SK-N-SH (cell line): ENCODE data around the gene TRIM27. TPM values are rescaled to one million over a fixed set of nuclear protein-coding genes. Genes with fewer than 3 reads are reported as not detected.

Experiments
- CTCF ChIA-PET: fragments of 300-600, 350-600 bp; formaldehyde crosslinking; extraction: SDS; loops from one replicate; lab custom pipeline; 2021; lab: Yijun Ruan, JAX
- POLR2A ChIA-PET: fragments of 350-600 bp; sonication (Branson Sonifier 250); formaldehyde crosslinking; extraction: SDS; loops from one replicate; lab custom pipeline; 2020; ENCODE audit warnings: antibody characterized with exemption, inconsistent platforms; lab: Yijun Ruan, JAX
- DNase-seq: peaks from one replicate; pipeline ENCODE4 v3.0.0; 2012
- H2AFZ ChIP-seq: fragments of 200-600 bp; sonication (generic); 2 replicates; pipeline ENCODE4 v1.8.1; 2016; ENCODE audit warnings: antibody characterized with exemption, mild to moderate bottlenecking, low read depth
- H3F3A ChIP-seq: fragments of 200-600 bp; sonication (generic); replicated peaks from 2 replicates; pipeline ENCODE3; 2016; ENCODE audit warnings: antibody characterized with exemption, mild to moderate bottlenecking; ENCODE audit not compliant: insufficient read depth
- H3K27ac ChIP-seq, 2 experiments: fragments of 200-500 bp in 1 of 2; fragments of 200-600 bp in 1 of 2; sonication (Bioruptor generic) in 1 of 2; sonication (generic), shearing (Covaris generic) in 1 of 2; 2 replicates each; pipeline versions ENCODE4 v1.5.1 to v1.6.1; 2014 to 2016; ENCODE audit warnings: low read depth in 2 of 2, inconsistent platforms in 1 of 2, low read length in 1 of 2, mild to moderate bottlenecking in 1 of 2, mixed read lengths in 1 of 2
- H3K27me3 ChIP-seq: fragments of 200-600 bp; sonication (generic), shearing (Covaris generic); 2 replicates; pipeline ENCODE4 v1.6.1; 2016; ENCODE audit warnings: mixed run types; ENCODE audit not compliant: insufficient read depth
- H3K36me3 ChIP-seq, 2 experiments: fragments of 200-500 bp in 1 of 2; fragments of 200-600 bp in 1 of 2; sonication (Bioruptor generic) in 1 of 2; sonication (generic) in 1 of 2; replicated peaks in 1 of 2; 2 replicates each; pipeline versions ENCODE3 to v1.5.1; 2014 to 2016; ENCODE audit warnings: low read length in 1 of 2, mild to moderate bottlenecking in 1 of 2; ENCODE audit not compliant: insufficient read depth in 2 of 2, control insufficient read depth in 1 of 2
- H3K4me1 ChIP-seq, 2 experiments: fragments of 200-500 bp in 1 of 2; fragments of 200-600 bp in 1 of 2; sonication (Bioruptor generic) in 1 of 2; sonication (generic), shearing (Covaris generic) in 1 of 2; 2 replicates each; pipeline versions ENCODE4 v1.5.1 to v1.6.1; 2014 to 2016; ENCODE audit warnings: low read depth in 1 of 2, low read length in 1 of 2, mixed run types in 1 of 2; ENCODE audit not compliant: insufficient read depth in 2 of 2, control insufficient read depth in 1 of 2
- H3K4me2 ChIP-seq: fragments of 200-600 bp; sonication (generic), shearing (Covaris generic); 2 replicates; pipeline ENCODE4 v1.6.1; 2017; ENCODE audit warnings: mixed run types
- H3K4me3 ChIP-seq, 2 experiments: fragments of 200-500 bp in 1 of 2; fragments of 200-600 bp in 1 of 2; sonication (Bioruptor generic) in 1 of 2; sonication (generic), shearing (Covaris generic) in 1 of 2; 2 replicates each; pipeline versions ENCODE4 v1.5.1 to v1.8.1; 2014 to 2016; ENCODE audit warnings: low read depth in 2 of 2, inconsistent platforms in 1 of 2, low read length in 1 of 2, mild to moderate bottlenecking in 1 of 2, mixed read lengths in 1 of 2, moderate library complexity in 1 of 2
- H3K79me2 ChIP-seq: fragments of 200-600 bp; sonication (generic); 2 replicates; pipeline ENCODE4 v1.8.1; 2017; ENCODE audit warnings: mild to moderate bottlenecking; ENCODE audit not compliant: insufficient read depth
- H3K9ac ChIP-seq: fragments of 200-600 bp; sonication (generic); 2 replicates; pipeline ENCODE4 v1.6.1; 2017; ENCODE audit warnings: mixed run types
- H3K9me2 ChIP-seq: fragments of 200-600 bp; sonication (generic); 2 replicates; pipeline ENCODE4 v1.6.1; 2017; ENCODE audit warnings: mixed run types
- H3K9me3 ChIP-seq: fragments of 200-600 bp; sonication (generic); 2 replicates; pipeline ENCODE4 v1.6.1; 2017; ENCODE audit warnings: mixed run types, mild to moderate bottlenecking, moderate library complexity
- H4K20me1 ChIP-seq: fragments of 200-600 bp; sonication (generic); 2 replicates; pipeline ENCODE4 v1.6.1; 2017; ENCODE audit warnings: mild to moderate bottlenecking, mixed run types; ENCODE audit not compliant: insufficient read depth
- CHD2 ChIP-seq: fragments of 150-350 bp; IDR thresholded peaks from 2 replicates; pipeline ENCODE4 v1.6.1; 2018; ENCODE audit warnings: low read length; ENCODE audit not compliant: partially characterized antibody
- ELF1 ChIP-seq: IDR thresholded peaks from 2 replicates; pipeline ENCODE4 v1.4.0; 2012
- EZH2phosphoT487 ChIP-seq: fragments of 200-600 bp; sonication (generic); IDR thresholded peaks from 2 replicates; pipeline ENCODE4 v1.6.1; 2017; ENCODE audit warnings: low read depth, mixed run types, mild to moderate bottlenecking, antibody characterized with exemption, moderate library complexity, borderline replicate concordance
- FOSL2 ChIP-seq: IDR thresholded peaks from 2 replicates; pipeline ENCODE4 v1.4.0; 2012; ENCODE audit warnings: low read depth, mild to moderate bottlenecking, moderate library complexity, borderline replicate concordance
- FOXJ3 ChIP-seq: sonication (generic); formaldehyde crosslinking; IDR thresholded peaks from 2 replicates; pipeline ENCODE4 v1.5.1; 2020; ENCODE audit warnings: mild to moderate bottlenecking, missing genetic modification reagents
- FOXM1 ChIP-seq: IDR thresholded peaks from 2 replicates; pipeline ENCODE4 v1.4.0; 2012; ENCODE audit warnings: low read depth, mild to moderate bottlenecking
- MXI1 ChIP-seq: IDR thresholded peaks from 2 replicates; pipeline ENCODE4 v1.6.1; 2012; ENCODE audit warnings: mild to moderate bottlenecking, low read depth, low read length, improper control_type of control experiment
- NFIC ChIP-seq: IDR thresholded peaks from 2 replicates; pipeline ENCODE4 v1.4.0; 2012; ENCODE audit warnings: borderline replicate concordance
- RFX5 ChIP-seq: IDR thresholded peaks from 2 replicates; pipeline ENCODE4 v1.6.1; 2012; ENCODE audit warnings: mild to moderate bottlenecking, improper control_type of control experiment, low read length
- SIN3A ChIP-seq: IDR thresholded peaks from 2 replicates; pipeline ENCODE4 v1.6.1; 2012; ENCODE audit warnings: low read depth, mild to moderate bottlenecking, low read length, moderate library complexity, borderline replicate concordance
- SMC3 ChIP-seq: IDR thresholded peaks from 2 replicates; pipeline ENCODE4 v1.6.1; 2012; ENCODE audit warnings: low read depth, low read length, improper control_type of control experiment
- TCF12 ChIP-seq: IDR thresholded peaks from 2 replicates; pipeline ENCODE4 v1.4.0; 2012
- TEAD4 ChIP-seq: IDR thresholded peaks from 2 replicates; pipeline ENCODE4 v1.4.0; 2012; ENCODE audit warnings: mild to moderate bottlenecking, borderline replicate concordance; ENCODE audit not compliant: insufficient read depth
- USF2 ChIP-seq: fragments of 150-350 bp; IDR thresholded peaks from 2 replicates; pipeline ENCODE4 v1.6.1; 2017; ENCODE audit warnings: antibody characterized with exemption, low read length, low read depth, borderline replicate concordance
- ZBTB33 ChIP-seq: IDR thresholded peaks from 2 replicates; pipeline ENCODE4 v1.4.0; 2012; ENCODE audit warnings: low read depth, borderline replicate concordance
- WGBS: methylation state at CpG from one replicate; pipeline ENCODE4 v1.1.6; 2017; ENCODE audit warnings: low lambda C conversion rate; 5-methylcytosine and 5-hydroxymethylcytosine counted together
- polyA plus RNA-seq, 3 experiments: library from polyadenylated mRNA; depleted of rRNA; stranded (reverse); fragments of >200 nt; gene quantifications; 2 replicates each; pipeline ENCODE4 v1.2.3, GENCODE V29; 2012
- TF ChIP-seq, protein P1 (sequence below): IDR thresholded peaks from 2 replicates; pipeline ENCODE4 v1.6.1; 2012; ENCODE audit warnings: mild to moderate bottlenecking, low read depth, low read length, moderate library complexity

The TRIM27 gene
- polyA plus RNA-seq, 1 of the 3 experiments (the other 2 are of a cell fraction) = 43.8 TPM

- no peaks in the 10 kb centered on the region for H3K9me2 ChIP-seq
- no peak overlapping the region for H2AFZ ChIP-seq
- 95% methylated on average over 3 of the region's 3 CpGs for WGBS
- no peak overlapping the region for H3K4me3 ChIP-seq
- H3K27me3 ChIP-seq = no peaks in the 10 kb centered on the region
- H3K27ac ChIP-seq = no peak overlapping the region
- peaks cover 12% of the 10 kb centered on the region for H3F3A ChIP-seq
- TF ChIP-seq ZBTB33 (no peak), RFX5 (no peak), NFIC (no peak), CHD2 (no peak), SIN3A (no peak), ELF1 (no peak)
- TF ChIP-seq, protein P1, sequence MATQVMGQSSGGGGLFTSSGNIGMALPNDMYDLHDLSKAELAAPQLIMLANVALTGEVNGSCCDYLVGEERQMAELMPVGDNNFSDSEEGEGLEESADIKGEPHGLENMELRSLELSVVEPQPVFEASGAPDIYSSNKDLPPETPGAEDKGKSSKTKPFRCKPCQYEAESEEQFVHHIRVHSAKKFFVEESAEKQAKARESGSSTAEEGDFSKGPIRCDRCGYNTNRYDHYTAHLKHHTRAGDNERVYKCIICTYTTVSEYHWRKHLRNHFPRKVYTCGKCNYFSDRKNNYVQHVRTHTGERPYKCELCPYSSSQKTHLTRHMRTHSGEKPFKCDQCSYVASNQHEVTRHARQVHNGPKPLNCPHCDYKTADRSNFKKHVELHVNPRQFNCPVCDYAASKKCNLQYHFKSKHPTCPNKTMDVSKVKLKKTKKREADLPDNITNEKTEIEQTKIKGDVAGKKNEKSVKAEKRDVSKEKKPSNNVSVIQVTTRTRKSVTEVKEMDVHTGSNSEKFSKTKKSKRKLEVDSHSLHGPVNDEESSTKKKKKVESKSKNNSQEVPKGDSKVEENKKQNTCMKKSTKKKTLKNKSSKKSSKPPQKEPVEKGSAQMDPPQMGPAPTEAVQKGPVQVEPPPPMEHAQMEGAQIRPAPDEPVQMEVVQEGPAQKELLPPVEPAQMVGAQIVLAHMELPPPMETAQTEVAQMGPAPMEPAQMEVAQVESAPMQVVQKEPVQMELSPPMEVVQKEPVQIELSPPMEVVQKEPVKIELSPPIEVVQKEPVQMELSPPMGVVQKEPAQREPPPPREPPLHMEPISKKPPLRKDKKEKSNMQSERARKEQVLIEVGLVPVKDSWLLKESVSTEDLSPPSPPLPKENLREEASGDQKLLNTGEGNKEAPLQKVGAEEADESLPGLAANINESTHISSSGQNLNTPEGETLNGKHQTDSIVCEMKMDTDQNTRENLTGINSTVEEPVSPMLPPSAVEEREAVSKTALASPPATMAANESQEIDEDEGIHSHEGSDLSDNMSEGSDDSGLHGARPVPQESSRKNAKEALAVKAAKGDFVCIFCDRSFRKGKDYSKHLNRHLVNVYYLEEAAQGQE = no peak
- TF ChIP-seq, all 33 proteins: peak for 0
- Histone ChIP-seq H3K9me3 (no peaks in the 10 kb centered on the region), H3K36me3 (peaks cover 81% of the 10 kb centered on the region in 2 experiments), H3K4me1 (peaks cover 0 to 8% of the 10 kb centered on the region in 2 experiments; a peak in 1 of 4 replicates), H3K4me2 (no peak overlapping the region), H3K79me2 (peaks cover 8% of the 10 kb centered on the region; the same call in 1 of the 2 replicates), H3K9ac (no peak overlapping the region), H4K20me1 (no peaks in the 10 kb centered on the region)
- ChIA-PET POLR2A (interaction anchor here (0.7 to 0.8 kb wide), 2 partner anchors 16 to 17 kb away, joined by 3 read pairs; partner anchors contain the start of gene TRIM27), CTCF (interaction anchor here (1.3 to 1.5 kb wide), 2 partner anchors 10 to 682 kb away, joined by 3 to 5 read pairs; no protein-coding TSS in a partner anchor)
- DNase-seq = no peak
Measured at GRCh38 chr6:28907394-28907793, 16.4 kb downstream of the TRIM27 start.

GRCh38 chr6:28906669-28907068, 17.1 kb downstream of the TRIM27 start:
- WGBS = 93% methylated on average over 4 of the region's 4 CpGs
- H3F3A ChIP-seq = peaks cover 20% of the 10 kb centered on the region
- H3K79me2 ChIP-seq = peaks cover 6% of the 10 kb centered on the region; the same call in 1 of the 2 replicates
- no peak overlapping the region for H3K9ac ChIP-seq
- H3K27ac ChIP-seq = no peak overlapping the region; a peak in 1 of 4 replicates
- POLR2A ChIA-PET = interaction anchor here (0.7 kb wide), 1 partner anchor 16 kb away, joined by 3 read pairs; no protein-coding TSS in a partner anchor
- no peak for DNase-seq
- H4K20me1 ChIP-seq = no peaks in the 10 kb centered on the region
- H3K4me3 ChIP-seq = no peak overlapping the region
- no peak overlapping the region for H2AFZ ChIP-seq
- H3K9me2 ChIP-seq = no peaks in the 10 kb centered on the region
- no peak overlapping the region for H3K4me2 ChIP-seq
- H3K4me1 ChIP-seq = peaks cover 0 to 8% of the 10 kb centered on the region in 2 experiments; a peak in 1 of 4 replicates
- H3K36me3 ChIP-seq = peaks cover 81 to 82% of the 10 kb centered on the region in 2 experiments
- no peaks in the 10 kb centered on the region for H3K9me3 ChIP-seq
- CTCF ChIA-PET = interaction anchor here (1.3 to 1.5 kb wide), 2 partner anchors 10 to 682 kb away, joined by 3 to 5 read pairs; no protein-coding TSS in a partner anchor
- no peaks in the 10 kb centered on the region for H3K27me3 ChIP-seq
- TF ChIP-seq CHD2 (no peak), FOSL2 (no peak), MXI1 (no peak), USF2 (no peak), EZH2phosphoT487 (no peak), FOXM1 (no peak), TCF12 (no peak), TEAD4 (no peak), RFX5 (no peak), SMC3 (no peak), FOXJ3 (CRISPR knock-in tag) (no peak)
- TF ChIP-seq, protein P1 = no peak
